Naive thymus-derived CD8-positive, alpha-beta T cell (primary cell): Measurements from ENCODE around the gene ANKAR. TPM values are rescaled to one million over a fixed set of nuclear protein-coding genes. Genes with fewer than 3 reads are reported as not detected.
"Not testable (repeated sequence)": the region's sequence is repeated elsewhere in the genome, so short reads cannot be mapped to it uniquely, and the experiment has no call there.

Source experiments
- ATAC-seq, 2 donors: fragments of 150-1000 bp; cut with Tn5 transposase in 1 of 2; sonication (Bioruptor Pico), chemical (Tn5 transposase) in 1 of 2; 1 replicate in 1 of 2; 2 replicates in 1 of 2; pipeline ENCODE4 v1.10.0; 2021; ENCODE audit warnings: mild to moderate bottlenecking in 2 of 2, moderate library complexity in 2 of 2
- POLR2A ChIA-PET: fragments of 350-600 bp; sonication (Branson Sonifier 250); formaldehyde crosslinking; loops from one replicate; lab custom pipeline; 2021; ENCODE audit warnings: antibody characterized with exemption; lab: Charles Lee
- DNase-seq, 10 donors: peaks; one replicate each; pipeline versions ENCODE4 v3.0.0 to v3.0.0-alpha.2; 2020 to 2022
- H3K27ac Mint-ChIP-seq, 10 donors: one replicate each; pipeline ENCODE4 v1.8.0; 2020 to 2022; ENCODE audit warnings: mild to moderate bottlenecking in 10 of 10, mixed read lengths in 10 of 10, moderate library complexity in 4 of 10, inconsistent platforms in 1 of 10
- H3K27me3 Mint-ChIP-seq, 5 donors: one replicate each; pipeline ENCODE4 v1.8.0; 2021 to 2022; ENCODE audit warnings: mixed read lengths in 5 of 5
- H3K36me3 Mint-ChIP-seq, 3 donors: one replicate each; pipeline ENCODE4 v1.8.0; 2020 to 2022; ENCODE audit warnings: mixed read lengths in 3 of 3, mild to moderate bottlenecking in 2 of 3, inconsistent platforms in 1 of 3
- H3K4me1 Mint-ChIP-seq, 4 donors: one replicate each; pipeline ENCODE4 v1.8.0; 2021 to 2022; ENCODE audit warnings: mixed read lengths in 4 of 4
- H3K4me3 Mint-ChIP-seq, 10 donors: one replicate each; pipeline ENCODE4 v1.8.0; 2020 to 2022; ENCODE audit warnings: mild to moderate bottlenecking in 10 of 10, mixed read lengths in 10 of 10, moderate library complexity in 6 of 10, inconsistent platforms in 1 of 10
- H3K9me3 Mint-ChIP-seq, 9 donors: one replicate each; pipeline ENCODE4 v1.8.0; 2020 to 2022; ENCODE audit warnings: mixed read lengths in 9 of 9, mild to moderate bottlenecking in 3 of 9, inconsistent platforms in 1 of 9, moderate library complexity in 1 of 9
- polyA plus RNA-seq, 3 donors: library from polyadenylated mRNA; unstranded; fragments of 300-500 nt; fragmentation: Illumina TruSeq; gene quantifications; one replicate each; pipeline ENCODE4 v1.2.3, GENCODE V29; 2021
- total RNA-seq, 8 experiments: library from RNA in 2 of 8; stranded (reverse) in 2 of 8; gene quantifications; one replicate each; pipeline ENCODE4 v1.2.3 and lab custom pipeline; 2021 to 2026

Gene ANKAR
- total and polyA plus RNA-seq, 5 experiments from 2014 or later = 3.6 to 17.4 (median 6.4) TPM

GRCh38 chr2:189639007-189639609 lies 35.4 kb upstream of the ANKAR start:
- Mint-ChIP-seq H3K4me1 (peaks cover 0 to 1% (median 0%) of the 10 kb centered on the region in 4 donors), H3K36me3 (no peaks in the 10 kb centered on the region), H3K9me3 (no peaks in the 10 kb centered on the region), H3K27me3 (no peaks in the 10 kb centered on the region), H3K4me3 (no peak overlapping the region), H3K27ac (no peak overlapping the region)
- POLR2A ChIA-PET = no interaction called here
- no peak for DNase-seq
- no peak for ATAC-seq

- no peaks in the 10 kb centered on the region for H3K27me3 Mint-ChIP-seq
Measured at GRCh38 chr2:189641002-189641401, 33.5 kb upstream of the ANKAR start.

DNA sequence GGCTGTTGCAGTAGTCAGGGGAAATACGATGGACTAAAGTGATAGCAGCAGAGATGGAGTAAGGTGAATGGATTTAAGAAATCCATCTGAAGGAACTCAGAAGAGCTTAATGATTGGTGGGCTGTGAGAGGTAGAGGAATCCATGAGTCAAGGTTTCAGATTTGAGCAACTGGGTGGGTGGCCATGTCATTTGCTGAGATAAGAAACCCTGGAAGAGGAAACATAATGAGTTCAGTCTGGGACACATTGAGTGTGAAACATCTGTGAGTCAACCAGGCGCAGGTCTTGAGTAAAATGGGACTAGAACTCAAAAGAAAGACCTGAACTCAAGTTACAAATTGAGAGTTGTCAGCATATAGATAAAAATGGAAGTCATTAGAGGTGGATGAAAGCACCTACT lies 32.9 kb upstream of the ANKAR start:
- Mint-ChIP-seq H3K4me1 (peaks cover 0 to 1% (median 0%) of the 10 kb centered on the region in 4 donors), H3K36me3 (no peaks in the 10 kb centered on the region), H3K9me3 (no peaks in the 10 kb centered on the region), H3K4me3 (no peak overlapping the region), H3K27me3 (no peaks in the 10 kb centered on the region), H3K27ac (peak overlapping the region in 1 of 10 donors; percentile 5)
- POLR2A ChIA-PET = no interaction called here
- no peak for DNase-seq
- ATAC-seq = no peak

More at GRCh38 chr2:189641002-189641401, 33.5 kb upstream of the ANKAR start:
- H3K27ac Mint-ChIP-seq = peak overlapping the region in 2 of 10 donors; percentile 5
- no peaks in the 10 kb centered on the region for H3K36me3 Mint-ChIP-seq
- peaks cover 0 to 1% (median 0%) of the 10 kb centered on the region in 4 donors for H3K4me1 Mint-ChIP-seq
- ATAC-seq (no peak), DNase-seq (no peak)
- POLR2A ChIA-PET = no interaction called here
- no peaks in the 10 kb centered on the region for H3K9me3 Mint-ChIP-seq
- no peak overlapping the region for H3K4me3 Mint-ChIP-seq

DNA sequence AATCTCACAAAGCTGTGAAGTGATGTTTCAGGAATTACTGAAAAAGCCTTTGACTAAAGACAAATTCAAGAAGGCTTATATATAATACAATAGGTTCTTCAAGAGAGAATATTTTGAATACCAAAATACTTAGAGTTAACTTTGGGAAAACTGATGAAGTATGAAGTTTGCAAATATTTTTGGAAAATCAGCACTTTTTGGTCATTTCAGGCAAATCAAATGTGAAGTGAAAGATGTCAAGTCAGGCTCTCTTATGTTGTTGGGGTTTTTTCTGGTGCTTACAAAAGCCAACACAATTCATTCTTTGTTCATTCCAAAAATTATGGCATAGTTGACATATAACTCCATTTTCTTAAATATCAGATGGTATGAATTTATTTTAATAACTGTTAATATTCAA lies 27.9 kb upstream of the ANKAR start:
- no peak overlapping the region for H3K4me3 Mint-ChIP-seq
- H3K4me1 Mint-ChIP-seq = peaks cover 0 to 5% (median 0%) of the 10 kb centered on the region in 4 donors
- H3K9me3 Mint-ChIP-seq = peaks cover 0 to 6% (median 0%) of the 10 kb centered on the region in 9 donors
- ATAC-seq (no peak), DNase-seq (no peak)
- H3K27me3 Mint-ChIP-seq = no peaks in the 10 kb centered on the region
- no peaks in the 10 kb centered on the region for H3K36me3 Mint-ChIP-seq
- H3K27ac Mint-ChIP-seq = no peak overlapping the region
- POLR2A ChIA-PET = no interaction called here

- peaks cover 0 to 12% (median 6%) of the 10 kb centered on the region in 9 donors for H3K9me3 Mint-ChIP-seq
- ATAC-seq (no peak), DNase-seq (no peak)
- POLR2A ChIA-PET = no interaction called here
- no peak overlapping the region for H3K27ac Mint-ChIP-seq
- no peak overlapping the region for H3K4me3 Mint-ChIP-seq
- H3K4me1 Mint-ChIP-seq = peaks cover 0 to 5% (median 0%) of the 10 kb centered on the region in 4 donors
- H3K36me3 Mint-ChIP-seq = peaks cover 0 to 9% (median 0%) of the 10 kb centered on the region in 3 donors
- H3K27me3 Mint-ChIP-seq = no peaks in the 10 kb centered on the region
Measured at GRCh38 chr2:189648846-189649509, 25.5 kb upstream of the ANKAR start.

DNA sequence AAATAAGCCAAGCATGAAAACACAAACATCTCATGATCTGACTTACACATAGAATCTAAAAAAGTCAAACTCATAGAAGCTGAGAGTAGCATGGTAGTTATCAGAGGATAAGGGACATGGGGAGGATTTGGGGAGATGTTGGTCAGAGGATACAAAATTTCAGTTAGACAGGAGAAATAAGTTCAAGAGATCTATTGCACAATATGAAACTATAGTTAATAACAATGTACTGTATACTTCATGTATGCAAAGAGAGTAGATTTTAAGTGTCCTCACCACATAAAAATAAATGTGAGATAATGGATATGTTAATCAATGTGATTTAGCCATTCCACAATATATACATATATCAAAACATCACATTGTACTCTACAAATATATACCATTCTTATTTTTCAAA lies 23.2 kb upstream of the ANKAR start:
- Mint-ChIP-seq H3K4me1 (peaks cover 0 to 16% (median 5%) of the 10 kb centered on the region in 4 donors), H3K27me3 (no peaks in the 10 kb centered on the region), H3K27ac (no peak overlapping the region), H3K9me3 (peaks cover 0 to 12% (median 6%) of the 10 kb centered on the region in 9 donors), H3K36me3 (peaks cover 0 to 9% (median 0%) of the 10 kb centered on the region in 3 donors), H3K4me3 (no peak overlapping the region)
- ATAC-seq = no peak
- no peak for DNase-seq
- POLR2A ChIA-PET = no interaction called here

DNA sequence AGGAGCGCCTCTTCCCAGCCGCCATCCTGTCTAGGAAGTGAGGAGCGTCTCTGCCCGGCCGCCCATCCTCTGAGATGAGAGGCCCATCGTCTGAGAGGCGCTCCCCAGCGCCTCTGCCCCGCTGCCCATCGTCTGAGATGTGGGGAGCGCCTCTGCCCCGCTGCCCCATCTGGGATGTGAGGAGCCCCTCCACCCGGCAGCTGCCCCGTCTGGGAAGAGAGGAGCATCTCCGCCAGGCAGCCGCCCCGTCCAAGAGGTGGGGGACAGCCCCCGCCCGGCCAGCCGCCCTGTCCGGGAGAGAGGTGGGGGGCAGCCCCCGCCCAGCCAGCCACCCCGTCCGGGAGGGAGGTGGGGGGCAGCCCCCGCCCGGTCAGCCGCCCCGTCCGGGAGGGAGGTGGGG lies 21.0 kb upstream of the ANKAR start:
- peaks cover 18 to 35% (median 21%) of the 10 kb centered on the region in 4 donors for H3K4me1 Mint-ChIP-seq
- H3K4me3 Mint-ChIP-seq, ATAC-seq, POLR2A ChIA-PET, H3K36me3 Mint-ChIP-seq, DNase-seq, H3K27me3 Mint-ChIP-seq: not testable (repeated sequence)
- peak overlapping the region in 1 of 10 donors; percentile 7 for H3K27ac Mint-ChIP-seq
- H3K9me3 Mint-ChIP-seq = peaks cover 0 to 12% (median 6%) of the 10 kb centered on the region in 9 donors

GRCh38 chr2:189654641-189655040 lies 19.8 kb upstream of the ANKAR start:
- POLR2A ChIA-PET = no interaction called here
- ATAC-seq (no peak), DNase-seq (no peak)
- no peaks in the 10 kb centered on the region for H3K27me3 Mint-ChIP-seq
- H3K36me3 Mint-ChIP-seq = peaks cover 0 to 9% (median 0%) of the 10 kb centered on the region in 3 donors
- H3K4me3 Mint-ChIP-seq = no peak overlapping the region
- peaks cover 0 to 12% (median 6%) of the 10 kb centered on the region in 9 donors for H3K9me3 Mint-ChIP-seq
- H3K27ac Mint-ChIP-seq = peak overlapping the region in 6 of 10 donors; percentile 22 to 93 (median 66)
- peaks cover 19 to 43% (median 32%) of the 10 kb centered on the region in 4 donors for H3K4me1 Mint-ChIP-seq

DNA sequence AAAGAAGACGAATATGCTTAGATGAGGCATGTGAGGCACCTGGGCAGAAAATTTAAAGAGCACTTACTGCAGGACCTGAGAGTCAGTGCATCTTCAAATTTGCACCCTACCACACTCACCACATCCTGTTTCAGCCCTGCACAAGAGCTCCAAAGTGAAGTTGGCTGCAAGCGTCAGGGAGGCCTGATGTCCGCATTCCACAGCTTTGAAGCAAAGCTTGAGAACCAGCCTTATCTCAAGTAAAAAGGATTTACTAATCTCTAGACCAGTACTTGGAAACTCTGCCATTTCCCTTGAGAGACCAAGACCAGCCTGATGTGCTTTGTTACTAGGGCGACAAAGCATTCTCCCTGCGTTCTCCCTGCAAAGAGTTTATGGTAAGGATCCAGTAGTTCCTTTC lies 16.6 kb upstream of the ANKAR start:
- H3K4me3 Mint-ChIP-seq = peak overlapping the region; percentile 58 to 86 (median 72)
- peaks cover 24 to 45% (median 35%) of the 10 kb centered on the region in 4 donors for H3K4me1 Mint-ChIP-seq
- POLR2A ChIA-PET = interaction anchor here (2.1 to 2.9 kb wide), 5 partner anchors 17 to 217 kb away, joined by 6 to 34 read pairs (median 13); partner anchors contain the start of genes ANKAR, ORMDL1, OSGEPL1 and PMS1
- peaks cover 0 to under 1% (median 0%) of the 10 kb centered on the region in 9 donors for H3K9me3 Mint-ChIP-seq
- peak; percentile 19 to 28 for ATAC-seq
- peak overlapping the region in 8 of 10 donors; percentile 90 to 98 (median 95) for H3K27ac Mint-ChIP-seq
- DNase-seq = peak in 8 of 10 donors; percentile 18 to 61 (median 46)
- H3K27me3 Mint-ChIP-seq = no peaks in the 10 kb centered on the region
- H3K36me3 Mint-ChIP-seq = no peaks in the 10 kb centered on the region

DNA sequence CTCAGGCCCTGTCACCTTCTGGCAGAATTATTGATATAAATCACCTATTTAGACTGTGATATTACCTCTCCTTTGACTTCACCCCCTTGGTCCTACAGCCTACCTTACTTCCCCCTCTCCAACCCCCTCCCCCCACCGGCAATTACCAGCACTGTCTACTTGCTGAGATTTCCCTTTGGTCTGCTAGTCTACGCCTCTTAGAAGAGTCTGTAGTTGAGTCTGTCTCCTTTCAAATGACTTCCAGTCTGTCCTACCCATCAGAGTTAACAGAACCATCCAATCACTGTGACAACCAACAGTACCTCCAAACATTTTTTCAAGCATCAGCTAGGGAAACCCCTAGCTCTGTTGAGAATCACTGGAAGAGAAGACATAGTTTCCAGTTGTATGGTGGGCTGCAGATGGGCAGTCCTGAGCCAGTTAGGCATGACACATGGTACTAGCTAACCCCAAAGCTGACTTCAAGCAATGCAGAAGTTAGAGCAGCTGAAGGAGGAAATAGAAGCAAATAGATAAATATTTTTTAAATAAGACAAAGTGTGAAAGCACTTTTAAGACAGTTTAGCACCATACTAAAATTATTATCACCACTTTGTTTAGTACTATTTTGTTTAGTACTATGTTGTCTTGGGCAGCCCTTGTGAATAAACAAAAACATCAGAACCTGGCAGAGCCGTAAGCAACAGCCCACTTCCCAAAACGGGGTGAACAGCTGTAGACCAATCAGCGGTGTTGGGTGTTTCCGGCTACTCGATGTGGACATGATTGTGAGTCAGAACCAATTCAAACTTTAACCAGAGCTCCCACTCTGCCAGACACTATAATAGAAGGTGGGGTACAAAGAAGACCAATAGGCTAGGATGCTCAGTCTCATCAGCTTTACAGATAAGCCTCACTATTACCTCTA lies 15.9 kb upstream of the ANKAR start:
- peaks cover 0 to 1% (median 0%) of the 10 kb centered on the region in 3 donors for H3K36me3 Mint-ChIP-seq
- H3K4me1 Mint-ChIP-seq = peaks cover 24 to 50% (median 37%) of the 10 kb centered on the region in 4 donors
- no peaks in the 10 kb centered on the region for H3K27me3 Mint-ChIP-seq
- H3K9me3 Mint-ChIP-seq = no peaks in the 10 kb centered on the region
- peak overlapping the region in 8 of 10 donors; percentile 90 to 98 (median 95) for H3K27ac Mint-ChIP-seq
- DNase-seq (peak in 4 of 10 donors; percentile 6 to 41 (median 32)), ATAC-seq (peak; percentile 21 to 25)
- peak overlapping the region; percentile 58 to 86 (median 72) for H3K4me3 Mint-ChIP-seq
- POLR2A ChIA-PET = interaction anchor here (1.3 to 2.9 kb wide), 6 partner anchors 16 to 218 kb away, joined by 3 to 34 read pairs (median 10); partner anchors contain the start of genes ANKAR, ORMDL1, OSGEPL1 and PMS1

DNA sequence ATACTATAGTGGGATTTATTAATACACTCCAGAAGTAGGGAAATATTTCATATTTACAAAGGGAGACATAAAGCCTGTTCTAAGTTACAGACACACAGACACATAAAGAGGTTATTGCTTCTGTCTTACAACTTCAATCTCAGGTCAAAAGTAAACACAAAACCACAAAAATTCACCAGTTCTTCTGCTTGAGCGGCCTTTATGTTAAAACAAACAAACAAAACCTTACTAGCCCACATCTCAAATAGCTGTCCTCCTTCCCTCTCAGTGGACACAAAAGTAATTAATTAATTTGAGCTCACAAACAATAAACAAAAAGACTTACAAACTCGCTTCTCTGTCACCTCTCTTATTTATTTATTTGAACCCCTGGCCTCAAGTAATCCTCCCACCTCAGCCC lies 14.7 kb upstream of the ANKAR start:
- Mint-ChIP-seq H3K36me3 (peaks cover 0 to 11% (median 0%) of the 10 kb centered on the region in 3 donors), H3K4me1 (peaks cover 25 to 53% (median 42%) of the 10 kb centered on the region in 4 donors), H3K27me3 (no peaks in the 10 kb centered on the region), H3K4me3 (no peak overlapping the region), H3K27ac (peak overlapping the region in 8 of 10 donors; percentile 78 to 98 (median 95)), H3K9me3 (no peaks in the 10 kb centered on the region)
- DNase-seq = no peak
- POLR2A ChIA-PET = interaction anchor here (0.6 to 2.9 kb wide), 7 partner anchors 15 to 1491 kb away, joined by 3 to 34 read pairs (median 7); partner anchors contain the start of genes ANKAR, ORMDL1, OSGEPL1 and PMS1
- ATAC-seq = no peak

- H3K36me3 Mint-ChIP-seq = peaks cover 0 to 18% (median under 1%) of the 10 kb centered on the region in 3 donors
Measured at GRCh38 chr2:189660803-189661147, 13.7 kb upstream of the ANKAR start.

More at GRCh38 chr2:189660803-189661147, 13.7 kb upstream of the ANKAR start:
- H3K9me3 Mint-ChIP-seq = no peaks in the 10 kb centered on the region
- no peak overlapping the region for H3K27ac Mint-ChIP-seq
- POLR2A ChIA-PET = interaction anchor here (0.6 to 2.9 kb wide), 8 partner anchors 13 to 123 kb away, joined by 3 to 46 read pairs (median 6); partner anchors contain the start of genes ANKAR, ORMDL1, OSGEPL1 and PMS1
- no peaks in the 10 kb centered on the region for H3K27me3 Mint-ChIP-seq
- H3K4me1 Mint-ChIP-seq = peaks cover 25 to 56% (median 44%) of the 10 kb centered on the region in 4 donors
- ATAC-seq = no peak
- no peak for DNase-seq
- no peak overlapping the region for H3K4me3 Mint-ChIP-seq
